Frontal cortex (tissue), 4 donors: ENCODE results near the gene CYP11A1. TPM values are rescaled to one million over a fixed set of nuclear protein-coding genes. Genes with fewer than 3 reads are reported as not detected.
"Not testable (repeated sequence)": the region's sequence is repeated elsewhere in the genome, so short reads cannot be mapped to it uniquely, and the experiment has no call there.

Experiments
- DNase-seq, 2 donors: peaks; one replicate each; pipeline ENCODE4 v3.0.0; 2012; ENCODE audit warnings: low spot score in 2 of 2
- FAIRE-seq: peaks from 2 replicates; lab custom pipeline; 2012; peaks lifted over from hg19 to GRCh38; lab: Jason Lieb, UNC
- total RNA-seq: library from RNA; depleted of rRNA; stranded (reverse); fragments of >200 nt; gene quantifications from one replicate; pipeline ENCODE4 v1.2.3, GENCODE V29; 2014
- donor health status: control.
- donor health status: control.
- donor health status: control.

Gene CYP11A1
- total RNA-seq, 1 donor from 2014 or later = not detected

- FAIRE-seq = not testable (repeated sequence)
Measured at GRCh38 chr15:74390049-74390646, 22.7 kb upstream of the CYP11A1 start.

GRCh38 chr15:74389241-74390048 lies 22.0 kb upstream of the CYP11A1 start:
- FAIRE-seq (no peak), DNase-seq (no peak)

More at GRCh38 chr15:74390049-74390646, 22.7 kb upstream of the CYP11A1 start:
- not testable (repeated sequence) for DNase-seq

GRCh38 chr15:74388363-74388951 lies 21.0 kb upstream of the CYP11A1 start:
- FAIRE-seq (no peak), DNase-seq (no peak)

- DNase-seq = no peak
- no peak for FAIRE-seq
Measured at GRCh38 chr15:74387621-74388362, 20.3 kb upstream of the CYP11A1 start.

GRCh38 chr15:74387141-74387541 lies 19.7 kb upstream of the CYP11A1 start:
- DNase-seq (no peak), FAIRE-seq (no peak)

GRCh38 chr15:74386496-74387140 lies 19.2 kb upstream of the CYP11A1 start:
- FAIRE-seq (no peak), DNase-seq (no peak)

GRCh38 chr15:74385733-74386132 lies 18.3 kb upstream of the CYP11A1 start:
- no peak for FAIRE-seq
- no peak for DNase-seq

GRCh38 chr15:74384881-74385643 lies 17.6 kb upstream of the CYP11A1 start:
- DNase-seq (no peak), FAIRE-seq (no peak)

GRCh38 chr15:74384566-74384880 lies 17.1 kb upstream of the CYP11A1 start:
- FAIRE-seq = no peak
- DNase-seq = no peak

- no peak for FAIRE-seq
- DNase-seq = no peak
Measured at GRCh38 chr15:74383695-74384565, 16.5 kb upstream of the CYP11A1 start.

GRCh38 chr15:74383286-74383685 lies 15.8 kb upstream of the CYP11A1 start:
- DNase-seq (no peak), FAIRE-seq (no peak)

GRCh38 chr15:74382004-74382816 lies 14.8 kb upstream of the CYP11A1 start:
- no peak for FAIRE-seq
- peak; percentile 88 to 96 for DNase-seq

GRCh38 chr15:74381481-74381880 lies 14.0 kb upstream of the CYP11A1 start:
- no peak for DNase-seq
- FAIRE-seq = no peak

- DNase-seq = no peak
- no peak for FAIRE-seq
Measured at GRCh38 chr15:74381190-74381453, 13.7 kb upstream of the CYP11A1 start.

- FAIRE-seq (no peak), DNase-seq (no peak)
Measured at GRCh38 chr15:74380361-74381189, 13.1 kb upstream of the CYP11A1 start.

GRCh38 chr15:74378848-74379247 lies 11.4 kb upstream of the CYP11A1 start:
- no peak for DNase-seq
- FAIRE-seq = no peak
